ENCODE data around the gene LRRC58.
A peak's percentile ranks its signal among the peaks of the same experiment; 100 is the strongest.
"Not testable (repeated sequence)": the region's sequence is repeated elsewhere in the genome, so short reads cannot be mapped to it uniquely, and the experiment has no call there.

The LRRC58 gene

GRCh38 chr3:120348991-120349854, at the start of gene LRRC58:
Gene LRRC58 (minus strand): TSS chr3:120349354. CDS start chr3:120349243, 111 bp downstream.
- DNase-seq, result peak; percentile 92

- no peak for DNase-seq
Observed at GRCh38 chr3:120396469-120396868, 47.3 kb upstream of the LRRC58 start.

GRCh38 chr3:120394347-120394746, 45.2 kb upstream of the LRRC58 start:
- DNase-seq, result no peak

- DNase-seq, result no peak
Observed at GRCh38 chr3:120393761-120394160, 44.6 kb upstream of the LRRC58 start.

- no peak for DNase-seq
Observed at GRCh38 chr3:120393243-120393642, 44.1 kb upstream of the LRRC58 start.

GRCh38 chr3:120382941-120383447, 33.8 kb upstream of the LRRC58 start:
- no peak for DNase-seq

GRCh38 chr3:120381503-120381902, 32.3 kb upstream of the LRRC58 start:
- no peak for DNase-seq

GRCh38 chr3:120377948-120378347, 28.8 kb upstream of the LRRC58 start:
- DNase-seq, result not testable (repeated sequence)

GRCh38 chr3:120370463-120370862, 21.3 kb upstream of the LRRC58 start:
- no peak for DNase-seq

GRCh38 chr3:120369037-120369467, 19.9 kb upstream of the LRRC58 start:
- no peak for DNase-seq

- DNase-seq, result no peak
Observed at GRCh38 chr3:120368172-120368571, 19.0 kb upstream of the LRRC58 start.

GRCh38 chr3:120364821-120365220, 15.7 kb upstream of the LRRC58 start:
- no peak for DNase-seq

- DNase-seq, result no peak
Observed at GRCh38 chr3:120364101-120364500, 14.9 kb upstream of the LRRC58 start.

GRCh38 chr3:120357807-120358206, 8.7 kb upstream of the LRRC58 start:
- DNase-seq, result no peak

GRCh38 chr3:120355486-120355885, 6.3 kb upstream of the LRRC58 start:
- DNase-seq, result no peak

- DNase-seq, result no peak
Observed at GRCh38 chr3:120353463-120353862, 4.3 kb upstream of the LRRC58 start.

GRCh38 chr3:120352017-120352416, 2.9 kb upstream of the LRRC58 start:
- DNase-seq, result no peak

GRCh38 chr3:120350401-120350941, 1.3 kb upstream of the LRRC58 start:
- no peak for DNase-seq

- DNase-seq, result no peak
Observed at GRCh38 chr3:120349855-120350125, 636 bp upstream of the LRRC58 start.

GRCh38 chr3:120348065-120348990, 826 bp downstream of the LRRC58 start:
- peak; percentile 77 for DNase-seq

GRCh38 chr3:120344349-120344748, 4.8 kb downstream of the LRRC58 start:
- no peak for DNase-seq

GRCh38 chr3:120341658-120342346, 7.4 kb downstream of the LRRC58 start:
- no peak for DNase-seq

GRCh38 chr3:120339362-120339761, 9.8 kb downstream of the LRRC58 start:
- DNase-seq, result no peak

Data from activated CD8-positive, alpha-beta memory T cell treated with anti-CD3 and anti-CD28 coated beads, Interleukin-2, amount 50 U/mL, for 48 hours (primary cell).